SU-DHL-6 (cell line): ENCODE measurements around the gene ATP4A.

ENCODE experiments used
- H2AFZ ChIP-seq: fragments of 200-600 bp; sonication (generic); 2 replicates; pipeline ENCODE4 v1.6.1; 2014; ENCODE audit warnings: low read depth, mild to moderate bottlenecking, moderate library complexity, mixed read lengths, antibody characterized with exemption, low read length; ENCODE audit not compliant: severe bottlenecking
- H3F3A ChIP-seq: fragments of 200-600 bp; shearing (Covaris generic); 2 replicates; pipeline ENCODE4 v1.6.0; 2016; ENCODE audit warnings: antibody characterized with exemption, mild to moderate bottlenecking; ENCODE audit not compliant: insufficient read depth
- H3K27ac ChIP-seq: fragments of 200-600 bp; sonication (generic); 2 replicates; pipeline ENCODE4 v1.5.1; 2016; ENCODE audit warnings: low read depth, mild to moderate bottlenecking, low read length, moderate library complexity, mixed read lengths
- H3K27me3 ChIP-seq: fragments of 200-600 bp; sonication (generic), shearing (Covaris generic); 2 replicates; pipeline ENCODE4 v1.6.0; 2014; ENCODE audit warnings: mild to moderate bottlenecking, low read length
- H3K36me3 ChIP-seq: fragments of 200-600 bp; sonication (generic); 2 replicates; pipeline ENCODE4 v1.6.1; 2014; ENCODE audit warnings: mild to moderate bottlenecking, low read length, mixed read lengths
- H3K4me2 ChIP-seq: fragments of 300-600, 200-600 bp; shearing (Covaris generic), sonication (generic); 2 replicates; pipeline ENCODE4 v1.6.0; 2014; ENCODE audit warnings: low read length, low read depth, mild to moderate bottlenecking; ENCODE audit not compliant: poor library complexity, severe bottlenecking
- H3K4me3 ChIP-seq: fragments of 200-600 bp; sonication (generic); 2 replicates; pipeline ENCODE4 v1.5.1; 2014; ENCODE audit warnings: antibody characterized with exemption, low read length, mild to moderate bottlenecking, mixed read lengths; ENCODE audit not compliant: insufficient read depth, poor library complexity, severe bottlenecking
- H3K79me2 ChIP-seq: fragments of 200-600 bp; sonication (generic); 2 replicates; pipeline ENCODE4 v1.6.1; 2014; ENCODE audit warnings: mild to moderate bottlenecking, low read length, moderate library complexity; ENCODE audit not compliant: insufficient read depth
- H3K9ac ChIP-seq: fragments of 200-600 bp; sonication (generic); 2 replicates; pipeline ENCODE4 v1.7.0; 2014; ENCODE audit warnings: mild to moderate bottlenecking, low read length
- H3K9me2 ChIP-seq: fragments of 200-600 bp; sonication (generic); replicated peaks from 2 replicates; pipeline ENCODE4 v1.6.1; 2014; ENCODE audit warnings: low read length; ENCODE audit not compliant: insufficient read depth
- H3K9me3 ChIP-seq: fragments of 200-600 bp; sonication (generic); 2 replicates; pipeline ENCODE4 v1.6.1; 2014; ENCODE audit warnings: low read length, mixed read lengths; ENCODE audit not compliant: insufficient read depth
- H4K20me1 ChIP-seq: fragments of 200-600 bp; sonication (generic); 2 replicates; pipeline ENCODE4 v1.6.1; 2014; ENCODE audit warnings: low read depth, mild to moderate bottlenecking, antibody characterized with exemption, low read length, moderate library complexity, mixed read lengths
- CTCF ChIP-seq: fragments of 200-600 bp; sonication (generic); IDR thresholded peaks from one replicate; pipeline ENCODE4 v1.5.1; 2017; ENCODE audit warnings: antibody characterized with exemption, mild to moderate bottlenecking, low read length, moderate library complexity; ENCODE audit not compliant: insufficient read depth, poor library complexity, severe bottlenecking
- EZH2phosphoT487 ChIP-seq: fragments of 200-600 bp; sonication (generic), shearing (Covaris generic); conservative IDR thresholded peaks from 2 replicates; pipeline ENCODE4 v1.6.1; 2018; ENCODE audit warnings: mild to moderate bottlenecking, antibody characterized with exemption, low read length, moderate library complexity, mixed read lengths

ATP4A gene

GRCh38 chr19:35559781-35560180 lies 3.7 kb downstream of the ATP4A start:
- Histone ChIP-seq H3K9ac (no peak overlapping the region), H3K27me3 (no peaks in the 10 kb centered on the region), H3K36me3 (no peaks in the 10 kb centered on the region), H3K27ac (no peak overlapping the region), H3K79me2 (no peaks in the 10 kb centered on the region), H3K9me3 (no peaks in the 10 kb centered on the region), H3K4me3 (no peak overlapping the region), H3K4me2 (no peak overlapping the region), H4K20me1 (no peaks in the 10 kb centered on the region), H3F3A (no peaks in the 10 kb centered on the region), H2AFZ (no peak overlapping the region), H3K9me2 (no peaks in the 10 kb centered on the region)
- no peak for TF ChIP-seq EZH2phosphoT487
- no peak for TF ChIP-seq CTCF

- no peak overlapping the region for H2AFZ ChIP-seq
- no peaks in the 10 kb centered on the region for H3F3A ChIP-seq
- H3K4me3 ChIP-seq, result no peak overlapping the region
- H3K27ac ChIP-seq, result no peak overlapping the region
- no peaks in the 10 kb centered on the region for H3K9me3 ChIP-seq
- H3K27me3 ChIP-seq, result no peaks in the 10 kb centered on the region
- H3K36me3 ChIP-seq, result no peaks in the 10 kb centered on the region
- H3K79me2 ChIP-seq, result no peaks in the 10 kb centered on the region
- no peak overlapping the region for H3K9ac ChIP-seq
- no peak overlapping the region for H3K4me2 ChIP-seq
- H3K9me2 ChIP-seq, result no peaks in the 10 kb centered on the region
- TF ChIP-seq EZH2phosphoT487, result no peak
- no peak for TF ChIP-seq CTCF
- no peaks in the 10 kb centered on the region for H4K20me1 ChIP-seq
These were observed 4.2 kb downstream of the ATP4A start for GRCh38 chr19:35559281-35559659.

- no peak overlapping the region for H2AFZ ChIP-seq
- no peak overlapping the region for H3K4me2 ChIP-seq
These were observed 4.8 kb downstream of the ATP4A start for GRCh38 chr19:35558400-35559280.

More at GRCh38 chr19:35558400-35559280, 4.8 kb downstream of the ATP4A start:
- Histone ChIP-seq H3K27me3 (no peaks in the 10 kb centered on the region), H3K9me2 (no peaks in the 10 kb centered on the region), H4K20me1 (no peaks in the 10 kb centered on the region), H3K9me3 (no peaks in the 10 kb centered on the region), H3K9ac (no peak overlapping the region), H3K79me2 (no peaks in the 10 kb centered on the region), H3K4me3 (no peak overlapping the region), H3F3A (no peaks in the 10 kb centered on the region), H3K27ac (no peak overlapping the region), H3K36me3 (no peaks in the 10 kb centered on the region)
- TF ChIP-seq CTCF (no peak), EZH2phosphoT487 (no peak)
